Mucosa of stomach (tissue), 1 donor: ENCODE data around the gene EXOC4.
"Not testable (repeated sequence)": the region's sequence is repeated elsewhere in the genome, so short reads cannot be mapped to it uniquely, and the experiment has no call there.

Source experiments
- H3K27me3 ChIP-seq: one replicate; pipeline ENCODE4 v1.7.0; 2013; ENCODE audit warnings: mild to moderate bottlenecking, low read length; ENCODE audit not compliant: control insufficient read depth, insufficient read depth
- H3K36me3 ChIP-seq: one replicate; pipeline ENCODE4 v1.7.0; 2013; ENCODE audit warnings: low read length; ENCODE audit not compliant: control insufficient read depth, insufficient read depth
- H3K4me1 ChIP-seq: one replicate; pipeline ENCODE4 v1.7.0; 2013; ENCODE audit warnings: mild to moderate bottlenecking, low read length; ENCODE audit not compliant: control insufficient read depth, insufficient read depth
- H3K4me3 ChIP-seq: one replicate; pipeline ENCODE4 v1.7.0; 2013; ENCODE audit warnings: low read length
- H3K9ac ChIP-seq: one replicate; pipeline ENCODE4 v1.7.0; 2013; ENCODE audit warnings: mild to moderate bottlenecking, low read length, moderate library complexity
- H3K9me3 ChIP-seq: one replicate; pipeline ENCODE4 v1.7.0; 2013; ENCODE audit warnings: mild to moderate bottlenecking, low read length, moderate library complexity; ENCODE audit not compliant: control insufficient read depth
- donor health status: Pancreatic carcinoma.

The EXOC4 gene

DNA sequence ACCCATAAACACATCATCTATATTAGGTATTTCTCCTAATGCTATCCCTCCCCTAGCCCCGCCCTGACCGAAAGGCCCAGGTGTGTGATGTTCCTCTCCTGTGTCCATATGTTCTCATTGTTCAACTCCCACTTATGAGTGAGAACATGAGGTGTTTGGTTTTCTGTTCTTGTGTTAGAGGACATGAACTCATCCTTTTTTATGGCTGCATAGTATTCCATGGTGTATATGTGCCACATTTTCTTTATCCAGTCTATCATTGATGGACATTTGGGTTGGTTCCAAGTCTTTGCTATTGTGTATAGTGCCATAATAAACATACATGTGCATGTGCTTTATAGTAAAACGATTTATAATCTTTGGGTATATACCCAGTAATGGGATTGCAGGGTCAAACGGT is 68.5 kb downstream of the EXOC4 start:
- H3K9ac ChIP-seq, H3K4me1 ChIP-seq, H3K4me3 ChIP-seq, H3K27me3 ChIP-seq, H3K36me3 ChIP-seq, H3K9me3 ChIP-seq: not testable (repeated sequence)

DNA sequence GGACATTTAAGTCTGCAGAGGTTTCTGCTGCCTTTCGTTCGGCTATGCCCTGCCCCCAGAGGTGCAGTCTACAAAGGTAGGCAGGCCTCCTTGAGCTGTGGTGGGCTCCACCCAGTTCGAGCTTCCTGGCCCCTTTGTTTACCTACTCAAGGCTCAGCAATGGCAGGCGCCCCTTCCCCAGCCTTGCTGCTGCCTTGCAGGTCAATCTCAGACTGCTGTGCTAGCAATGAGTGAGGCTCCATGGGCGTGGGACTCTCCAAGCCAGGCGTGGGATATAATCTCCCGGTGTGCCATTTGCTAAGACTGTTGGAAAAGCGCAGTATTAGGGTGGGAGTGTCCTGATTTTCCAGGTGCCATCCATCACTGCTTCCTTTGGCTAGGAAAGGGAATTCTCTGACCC is 73.9 kb downstream of the EXOC4 start:
- H3K4me3 ChIP-seq, H3K36me3 ChIP-seq, H3K4me1 ChIP-seq, H3K9me3 ChIP-seq, H3K27me3 ChIP-seq, H3K9ac ChIP-seq: not testable (repeated sequence)

DNA sequence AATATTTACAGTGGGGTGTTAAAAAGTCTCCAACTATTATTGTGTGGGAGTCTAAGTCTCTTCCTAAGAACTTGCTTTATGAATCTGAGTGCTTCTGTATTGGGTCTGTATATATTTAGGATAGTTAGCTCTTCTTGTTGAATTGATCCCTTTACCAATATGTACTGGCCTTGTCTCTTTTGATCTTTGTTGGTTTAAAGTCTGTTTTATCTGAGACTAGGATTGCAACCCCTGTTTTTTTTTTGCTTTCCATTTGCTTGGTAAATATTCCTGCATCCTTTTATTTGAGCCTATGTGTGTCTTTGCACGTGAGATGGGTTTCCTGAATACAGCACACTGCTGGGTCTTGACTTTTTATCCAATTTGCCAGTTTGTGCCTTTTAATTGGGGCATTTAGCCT is 75.1 kb downstream of the EXOC4 start:
- H3K9ac ChIP-seq, H3K4me1 ChIP-seq, H3K36me3 ChIP-seq: not testable (repeated sequence)

DNA sequence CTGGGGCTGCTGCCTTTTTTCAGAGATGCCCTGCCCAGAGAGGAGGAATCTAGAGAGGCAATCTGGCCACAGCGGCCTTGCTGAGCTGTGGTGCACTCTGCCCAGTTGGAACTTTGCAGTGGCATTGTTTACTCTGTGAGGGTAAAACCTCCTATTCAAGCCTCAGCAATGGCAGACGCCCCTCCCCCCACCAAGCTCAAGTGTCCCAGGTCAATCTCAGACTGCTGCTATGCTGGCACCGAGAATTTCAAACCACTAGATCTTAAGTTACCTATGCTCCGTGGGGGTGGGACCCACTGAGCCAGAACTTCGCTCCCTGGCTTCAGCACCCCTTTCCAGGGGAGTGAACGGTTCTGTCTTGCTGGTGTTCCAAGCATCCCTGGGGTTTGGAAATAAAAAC is 77.2 kb downstream of the EXOC4 start:
- Histone ChIP-seq H3K4me1 (no peaks in the 10 kb centered on the region), H3K9me3 (no peaks in the 10 kb centered on the region), H3K36me3 (no peaks in the 10 kb centered on the region)

More for the DNA sequence above, 75.1 kb downstream of the EXOC4 start:
- not testable (repeated sequence) for H3K4me3 ChIP-seq, H3K9me3 ChIP-seq, H3K27me3 ChIP-seq

DNA sequence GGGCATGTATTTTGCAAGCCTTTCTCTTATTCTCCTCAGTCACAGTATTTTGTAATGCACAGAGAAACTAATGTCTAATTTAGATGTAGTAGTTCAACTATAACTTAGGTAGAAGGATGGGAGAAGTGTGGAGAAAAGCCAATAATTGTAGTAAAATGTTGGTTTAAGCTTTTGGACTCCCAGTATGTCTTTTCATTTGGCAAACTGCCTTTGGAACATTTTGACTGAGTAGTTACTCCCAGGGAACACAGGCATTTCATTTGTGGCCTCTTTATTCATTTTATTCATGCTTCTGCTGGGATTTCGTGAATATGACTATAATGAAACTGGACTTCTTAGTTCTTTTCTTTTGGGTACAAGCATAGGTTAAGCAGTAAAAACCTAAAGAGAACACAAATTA is 79.0 kb downstream of the EXOC4 start:
- Histone ChIP-seq H3K36me3 (no peaks in the 10 kb centered on the region), H3K4me1 (no peaks in the 10 kb centered on the region), H3K9ac (no peak overlapping the region), H3K4me3 (no peak overlapping the region), H3K27me3 (no peaks in the 10 kb centered on the region), H3K9me3 (no peaks in the 10 kb centered on the region)

More for the DNA sequence above, 77.2 kb downstream of the EXOC4 start:
- no peaks in the 10 kb centered on the region for H3K27me3 ChIP-seq
- no peak overlapping the region for H3K4me3 ChIP-seq
- no peak overlapping the region for H3K9ac ChIP-seq

DNA sequence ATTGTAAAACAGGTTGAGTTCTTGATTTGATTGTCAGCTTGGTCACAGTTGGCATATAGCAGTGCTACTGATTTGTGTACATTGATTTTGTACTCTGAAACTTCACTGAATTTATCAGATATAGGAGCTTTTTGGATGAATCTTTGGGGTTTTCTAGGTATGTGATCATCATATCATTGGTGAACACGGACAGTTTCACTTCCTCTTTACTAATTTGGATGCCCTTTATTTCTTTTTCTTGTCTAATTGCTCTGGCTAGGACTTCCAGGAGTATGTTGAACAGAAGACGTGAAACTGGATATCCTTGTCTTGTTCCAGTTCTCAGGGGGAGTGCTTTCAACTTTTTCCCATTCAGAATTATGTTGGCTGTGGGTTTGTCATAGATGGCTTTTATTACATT is 86.9 kb downstream of the EXOC4 start:
- Histone ChIP-seq H3K27me3 (no peaks in the 10 kb centered on the region), H3K4me1 (no peaks in the 10 kb centered on the region), H3K9ac (no peak overlapping the region), H3K36me3 (no peaks in the 10 kb centered on the region), H3K4me3 (no peak overlapping the region), H3K9me3 (peaks cover 6% of the 10 kb centered on the region)

DNA sequence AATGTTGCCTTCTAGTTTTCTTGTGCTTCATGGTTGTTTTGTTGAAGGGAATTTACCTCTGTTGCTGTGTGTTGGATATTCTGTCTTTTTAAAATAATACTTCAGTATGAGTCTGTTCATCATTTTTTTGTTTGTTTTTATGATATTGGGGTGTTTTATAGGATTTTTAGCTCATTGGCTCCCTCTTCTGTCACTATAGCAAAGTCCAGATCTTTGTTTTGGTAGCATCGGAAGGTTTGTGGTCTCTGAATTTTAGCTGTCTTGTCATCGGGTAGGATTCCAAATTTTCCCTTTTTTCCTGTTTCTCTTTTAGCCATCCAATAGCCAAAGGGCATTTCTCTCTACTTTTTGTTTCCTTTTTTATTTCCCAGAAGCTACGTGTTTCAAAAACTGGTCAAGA is 91.4 kb downstream of the EXOC4 start:
- Histone ChIP-seq H3K4me3 (no peak overlapping the region), H3K27me3 (no peaks in the 10 kb centered on the region), H3K9ac (no peak overlapping the region), H3K9me3 (peaks cover 6% of the 10 kb centered on the region), H3K36me3 (no peaks in the 10 kb centered on the region), H3K4me1 (no peaks in the 10 kb centered on the region)

DNA sequence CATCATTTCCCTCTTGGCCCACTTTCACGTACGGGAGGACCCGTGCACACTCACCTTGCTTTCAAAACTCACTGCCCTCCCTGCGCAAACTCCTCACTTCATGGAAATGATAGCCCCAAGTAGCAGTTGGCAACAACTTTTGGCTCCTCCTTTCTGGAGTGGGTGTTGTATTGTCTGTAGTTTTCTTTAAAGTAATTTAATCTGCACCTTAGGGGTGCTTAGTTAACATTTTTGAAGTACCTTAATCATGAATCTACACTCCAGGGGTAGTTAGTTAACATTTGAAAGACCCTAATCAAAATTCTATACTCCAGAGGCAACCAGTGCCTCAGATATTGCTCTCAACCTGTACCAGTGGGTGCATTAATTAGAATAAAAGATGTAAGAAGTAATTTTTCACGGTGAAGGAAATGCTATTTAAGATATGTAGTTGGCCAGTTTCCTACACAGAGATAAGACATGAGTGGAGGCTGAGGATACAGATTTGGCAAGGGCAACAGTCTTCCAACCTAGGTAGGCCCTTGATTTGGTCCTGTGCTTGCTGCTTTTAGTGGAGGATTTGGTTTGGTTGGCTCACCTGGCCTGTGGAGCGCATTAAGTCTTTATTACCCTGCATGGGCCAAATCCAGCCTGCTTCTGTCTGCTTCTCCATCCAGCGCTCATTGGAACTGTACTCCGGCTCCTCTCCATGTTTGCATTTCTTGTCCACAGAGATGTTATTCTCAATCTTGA is 93.0 kb downstream of the EXOC4 start:
- Histone ChIP-seq H3K9ac (no peak overlapping the region), H3K27me3 (no peaks in the 10 kb centered on the region), H3K4me3 (no peak overlapping the region), H3K9me3 (no peaks in the 10 kb centered on the region), H3K4me1 (no peaks in the 10 kb centered on the region), H3K36me3 (no peaks in the 10 kb centered on the region)

DNA sequence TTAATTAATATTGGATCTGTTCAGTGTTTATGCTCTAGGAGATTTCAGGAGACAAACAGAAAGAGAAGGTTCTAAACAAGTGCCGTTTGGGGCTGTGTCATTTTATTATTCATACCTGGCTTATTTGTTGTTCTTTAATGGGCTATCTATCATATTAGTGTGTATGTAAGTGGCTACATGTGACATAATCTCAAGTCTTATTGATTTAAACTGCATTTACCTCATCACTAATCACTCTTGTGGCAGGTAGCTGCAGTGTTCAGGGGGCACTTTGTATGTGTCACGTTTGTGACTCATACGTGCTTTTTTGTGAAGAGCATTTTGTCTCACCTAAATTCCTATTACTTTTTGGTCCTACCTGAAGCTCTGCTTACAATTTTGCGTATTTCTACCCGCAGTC is 95.4 kb downstream of the EXOC4 start:
- Histone ChIP-seq H3K36me3 (no peaks in the 10 kb centered on the region), H3K4me1 (no peaks in the 10 kb centered on the region), H3K9ac (no peak overlapping the region), H3K4me3 (no peak overlapping the region), H3K9me3 (peaks cover 1% of the 10 kb centered on the region), H3K27me3 (no peaks in the 10 kb centered on the region)

DNA sequence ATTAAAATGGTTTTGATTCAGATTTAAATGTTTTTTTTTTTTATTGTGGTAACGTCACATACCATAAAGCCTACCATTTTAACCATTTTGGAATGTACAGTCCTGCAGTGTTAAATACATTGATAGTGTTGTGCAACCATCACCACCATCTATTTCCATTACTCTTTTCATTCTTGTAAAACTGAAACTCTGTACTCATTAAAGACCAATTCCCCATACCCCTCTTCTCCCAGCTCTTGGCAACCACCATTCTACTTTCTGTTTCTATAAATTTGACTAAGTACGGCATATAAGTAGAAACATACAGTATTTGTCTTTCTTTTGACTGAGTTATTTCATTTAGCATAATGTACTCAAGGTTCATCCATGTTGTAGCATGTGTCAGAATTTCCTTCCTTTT is 96.2 kb downstream of the EXOC4 start:
- Histone ChIP-seq H3K27me3 (no peaks in the 10 kb centered on the region), H3K9ac (no peak overlapping the region), H3K36me3 (no peaks in the 10 kb centered on the region), H3K4me3 (no peak overlapping the region), H3K4me1 (no peaks in the 10 kb centered on the region), H3K9me3 (peaks cover 3% of the 10 kb centered on the region)

DNA sequence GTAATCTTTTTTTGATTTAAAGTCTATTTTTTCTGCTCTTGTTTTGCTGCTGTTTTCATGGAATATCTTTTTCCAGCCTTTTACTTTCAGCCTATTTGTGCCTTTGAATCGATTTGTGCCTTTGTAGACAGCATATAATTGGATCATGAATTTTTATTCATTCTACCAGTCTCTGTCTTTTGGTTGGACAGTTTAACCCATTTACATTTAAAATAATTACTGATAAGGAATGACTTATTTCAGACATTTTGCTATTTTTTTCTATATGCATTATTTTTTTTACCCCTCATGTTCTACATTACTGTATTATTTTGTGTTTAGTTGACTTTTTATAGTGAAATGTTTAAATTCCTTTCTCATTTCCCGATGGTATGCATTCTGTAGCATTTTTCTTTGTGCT is 99.6 kb downstream of the EXOC4 start:
- peaks cover 3% of the 10 kb centered on the region for H3K9me3 ChIP-seq

DNA sequence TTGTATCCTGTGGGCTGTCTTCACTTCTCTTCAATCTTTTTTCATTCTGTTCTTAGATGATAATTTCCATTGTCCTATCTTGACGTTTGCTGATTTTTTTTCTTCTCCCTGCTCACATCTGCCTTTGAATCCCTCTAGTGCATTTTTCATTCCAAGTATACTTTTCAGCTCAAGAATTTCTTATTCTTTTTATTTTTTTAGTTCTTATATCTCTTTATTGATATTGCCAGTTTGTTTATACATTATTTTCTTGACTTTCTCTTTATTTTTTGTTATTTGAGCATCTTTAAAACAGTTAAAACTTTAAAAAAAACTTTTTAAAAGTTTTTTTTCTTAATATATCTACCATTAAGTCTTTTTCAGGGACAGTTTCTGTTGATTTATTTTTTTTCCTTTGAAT is 100.9 kb downstream of the EXOC4 start:
- Histone ChIP-seq H3K36me3 (no peaks in the 10 kb centered on the region), H3K9ac (no peak overlapping the region), H3K9me3 (peaks cover 3% of the 10 kb centered on the region), H3K27me3 (no peaks in the 10 kb centered on the region), H3K4me3 (no peak overlapping the region), H3K4me1 (no peaks in the 10 kb centered on the region)

More for the DNA sequence above, 99.6 kb downstream of the EXOC4 start:
- H3K36me3 ChIP-seq = no peaks in the 10 kb centered on the region
- H3K4me3 ChIP-seq = no peak overlapping the region
- no peaks in the 10 kb centered on the region for H3K27me3 ChIP-seq
- H3K9ac ChIP-seq = no peak overlapping the region
- H3K4me1 ChIP-seq = no peaks in the 10 kb centered on the region
